Thymus (tissue), 11 donors: ENCODE results near the gene SFXN2. TPM values are rescaled to one million over a fixed set of nuclear protein-coding genes. Genes with fewer than 3 reads are reported as not detected.

Experiments used
- DNase-seq, 9 donors: peaks; one replicate each; pipeline ENCODE4 v3.0.0-alpha.2; 2013; ENCODE audit warnings: low spot score in 9 of 9, low read depth in 6 of 9, missing footprints in 1 of 9
- H3K27ac ChIP-seq, 2 donors: one replicate each; pipeline ENCODE4 v1.5.1; 2013; ENCODE audit warnings: control low read depth in 1 of 2, low read depth in 1 of 2, low read length in 1 of 2, mild to moderate bottlenecking in 1 of 2, moderate library complexity in 1 of 2
- H3K27me3 ChIP-seq, 2 donors: one replicate each; pipeline ENCODE4 v1.5.1; 2013; ENCODE audit warnings: low read length in 1 of 2; ENCODE audit not compliant: control insufficient read depth in 2 of 2, insufficient read depth in 1 of 2
- H3K36me3 ChIP-seq, 2 donors: one replicate each; pipeline ENCODE4 v1.5.1; 2013; ENCODE audit warnings: low read length in 1 of 2, mild to moderate bottlenecking in 1 of 2, moderate library complexity in 1 of 2; ENCODE audit not compliant: control insufficient read depth in 2 of 2, insufficient read depth in 2 of 2
- H3K4me1 ChIP-seq, 2 donors: one replicate each; pipeline ENCODE4 v1.5.1; 2013; ENCODE audit warnings: low read length in 2 of 2; ENCODE audit not compliant: control insufficient read depth in 2 of 2, insufficient read depth in 2 of 2
- H3K4me3 ChIP-seq, 2 donors: one replicate each; pipeline ENCODE4 v1.5.1; 2013; ENCODE audit warnings: low read length in 2 of 2, control low read depth in 1 of 2, mild to moderate bottlenecking in 1 of 2
- H3K9me3 ChIP-seq, 2 donors: one replicate each; pipeline ENCODE4 v1.5.1; 2013; ENCODE audit warnings: low read length in 1 of 2, mild to moderate bottlenecking in 1 of 2; ENCODE audit not compliant: control insufficient read depth in 2 of 2, insufficient read depth in 1 of 2
- WGBS: extraction: QIAGEN DNeasy Blood & Tissue Kit; methylation state at CpG from one replicate; pipeline ENCODE4 v1.1.7; 2013; 5-methylcytosine and 5-hydroxymethylcytosine counted together
- polyA plus RNA-seq: library from polyadenylated mRNA; stranded (reverse); fragments of 200-250 nt; gene quantifications from one replicate; pipeline ENCODE4 v1.2.3, GENCODE V29; 2013
- total RNA-seq: library from RNA; stranded (reverse); fragments of 120-200 nt; gene quantifications from one replicate; pipeline ENCODE4 v1.2.4, GENCODE V29; 2013
- donor health status: healthy.

Gene SFXN2
- total and polyA plus RNA-seq, 2 donors = 10.8 to 14.9 TPM

- H3K4me1 ChIP-seq = peaks cover 14 to 31% of the 10 kb centered on the region in 2 donors
- 97% methylated on average over 4 of the region's 4 CpGs for WGBS
- no peak for DNase-seq
- H3K27me3 ChIP-seq = no peaks in the 10 kb centered on the region
- peaks cover 18 to 32% of the 10 kb centered on the region in 2 donors for H3K36me3 ChIP-seq
- H3K4me3 ChIP-seq = no peak overlapping the region
- no peaks in the 10 kb centered on the region for H3K9me3 ChIP-seq
- no peak overlapping the region for H3K27ac ChIP-seq
Observed at GRCh38 chr10:102721954-102722353, 7.5 kb downstream of the SFXN2 start.

- H3K4me1 ChIP-seq = peaks cover 0 to 14% of the 10 kb centered on the region in 2 donors
- H3K36me3 ChIP-seq = peaks cover 33 to 45% of the 10 kb centered on the region in 2 donors
- no peak for DNase-seq
- no peaks in the 10 kb centered on the region for H3K9me3 ChIP-seq
- no peaks in the 10 kb centered on the region for H3K27me3 ChIP-seq
- no peak overlapping the region for H3K27ac ChIP-seq
- H3K4me3 ChIP-seq = no peak overlapping the region
- WGBS = 97% methylated on average over 4 of the region's 4 CpGs
Observed at GRCh38 chr10:102723989-102724388, 9.6 kb downstream of the SFXN2 start.

- no peak overlapping the region for H3K4me3 ChIP-seq
- peaks cover 0 to 13% of the 10 kb centered on the region in 2 donors for H3K4me1 ChIP-seq
- H3K27ac ChIP-seq = no peak overlapping the region
- no peaks in the 10 kb centered on the region for H3K27me3 ChIP-seq
- WGBS = 65% methylated on average over 3 of the region's 3 CpGs
- H3K36me3 ChIP-seq = peaks cover 45 to 59% of the 10 kb centered on the region in 2 donors
- H3K9me3 ChIP-seq = no peaks in the 10 kb centered on the region
- DNase-seq = no peak
Observed at GRCh38 chr10:102726274-102726673, 11.8 kb downstream of the SFXN2 start.

GRCh38 chr10:102727037-102727818, 12.8 kb downstream of the SFXN2 start:
- no peaks in the 10 kb centered on the region for H3K27me3 ChIP-seq
- H3K36me3 ChIP-seq = peaks cover 55 to 63% of the 10 kb centered on the region in 2 donors

GRCh38 chr10:102729029-102730026, 14.9 kb downstream of the SFXN2 start:
- Histone ChIP-seq H3K36me3 (peaks cover 70 to 75% of the 10 kb centered on the region in 2 donors), H3K4me3 (no peak overlapping the region), H3K9me3 (no peaks in the 10 kb centered on the region), H3K27me3 (no peaks in the 10 kb centered on the region), H3K27ac (no peak overlapping the region), H3K4me1 (peaks cover 0 to 9% of the 10 kb centered on the region in 2 donors)
- peak in 3 of 9 donors; percentile 53 to 65 (median 64) for DNase-seq
- WGBS = 69% methylated on average over 30 of the region's 30 CpGs

More at GRCh38 chr10:102727037-102727818, 12.8 kb downstream of the SFXN2 start:
- no peak overlapping the region for H3K4me3 ChIP-seq
- H3K4me1 ChIP-seq = peaks cover 0 to 9% of the 10 kb centered on the region in 2 donors
- DNase-seq = no peak
- WGBS = 86% methylated on average over 13 of the region's 13 CpGs
- no peaks in the 10 kb centered on the region for H3K9me3 ChIP-seq
- H3K27ac ChIP-seq = no peak overlapping the region

- no peak for DNase-seq
- H3K27me3 ChIP-seq = no peaks in the 10 kb centered on the region
- H3K4me3 ChIP-seq = no peak overlapping the region
- H3K36me3 ChIP-seq = peaks cover 74 to 84% of the 10 kb centered on the region in 2 donors
- H3K9me3 ChIP-seq = no peaks in the 10 kb centered on the region
- peaks cover 0 to 9% of the 10 kb centered on the region in 2 donors for H3K4me1 ChIP-seq
- 98% methylated on average over 5 of the region's 5 CpGs for WGBS
- H3K27ac ChIP-seq = no peak overlapping the region
Observed at GRCh38 chr10:102731222-102731800, 16.9 kb downstream of the SFXN2 start.

GRCh38 chr10:102732661-102733060, 18.2 kb downstream of the SFXN2 start:
- Histone ChIP-seq H3K36me3 (peaks cover 66 to 76% of the 10 kb centered on the region in 2 donors), H3K4me1 (peaks cover 0 to 9% of the 10 kb centered on the region in 2 donors), H3K27me3 (no peaks in the 10 kb centered on the region), H3K4me3 (no peak overlapping the region), H3K27ac (no peak overlapping the region), H3K9me3 (no peaks in the 10 kb centered on the region)
- WGBS = 84% methylated on average over 1 of the region's 1 CpG
- no peak for DNase-seq

- 98% methylated on average over 9 of the region's 9 CpGs for WGBS
- Histone ChIP-seq H3K4me1 (no peaks in the 10 kb centered on the region), H3K36me3 (peaks cover 56 to 58% of the 10 kb centered on the region in 2 donors), H3K27ac (no peak overlapping the region), H3K4me3 (no peak overlapping the region), H3K27me3 (no peaks in the 10 kb centered on the region), H3K9me3 (no peaks in the 10 kb centered on the region)
- no peak for DNase-seq
Observed at GRCh38 chr10:102735065-102735562, 20.7 kb downstream of the SFXN2 start.
